Measurements from ENCODE around the gene TCFL5.

TCFL5 gene

DNA sequence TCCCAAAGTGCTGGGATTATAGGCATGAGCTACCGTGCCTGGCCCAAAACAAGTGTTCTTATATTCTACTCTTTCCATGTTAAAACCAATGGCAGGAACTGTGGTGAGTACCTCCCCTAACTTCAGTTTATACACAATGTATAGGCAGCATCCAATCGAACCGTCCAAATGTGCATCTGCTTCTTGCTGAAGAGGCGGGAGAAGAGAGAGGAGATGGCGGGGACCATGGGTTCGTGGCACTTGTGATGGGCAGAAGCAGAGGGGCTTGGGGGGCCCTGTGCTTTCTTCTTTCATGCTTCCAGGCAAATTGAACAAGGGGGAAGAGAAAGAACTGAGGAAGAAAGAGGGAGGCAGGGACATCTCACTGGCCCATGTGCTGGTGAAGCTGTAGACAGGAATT lies 11.2 kb upstream of the TCFL5 start:
- no peaks in the 10 kb centered on the region for H3K36me3 ChIP-seq (ENCODE audit: insufficient read depth, low read length)
- H3K4me2 ChIP-seq (ENCODE audit: low read length), result no peak overlapping the region
- no peak overlapping the region for H3K27ac ChIP-seq (ENCODE audit: low read depth, low read length, poor library complexity, severe bottlenecking)
- H3K4me1 ChIP-seq (ENCODE audit: insufficient read depth, low read length, severe bottlenecking), result no peaks in the 10 kb centered on the region
- H3K79me2 ChIP-seq (ENCODE audit: insufficient read depth, low read length), result no peaks in the 10 kb centered on the region
- no peak overlapping the region for H2AFZ ChIP-seq (ENCODE audit: low read length)
- no peaks in the 10 kb centered on the region for H3K9me3 ChIP-seq (ENCODE audit: low read length)
- peaks cover 10% of the 10 kb centered on the region; the same call in 1 of the 2 replicates for H3K27me3 ChIP-seq (ENCODE audit: insufficient read depth, low read length)
- no peak overlapping the region for H3K9ac ChIP-seq (ENCODE audit: low read length)
- no peaks in the 10 kb centered on the region for H4K20me1 ChIP-seq (ENCODE audit: insufficient read depth, low read length)
- H3K9me2 ChIP-seq (ENCODE audit: low read depth, low read length), result no peaks in the 10 kb centered on the region
- TF ChIP-seq, protein P1, sequence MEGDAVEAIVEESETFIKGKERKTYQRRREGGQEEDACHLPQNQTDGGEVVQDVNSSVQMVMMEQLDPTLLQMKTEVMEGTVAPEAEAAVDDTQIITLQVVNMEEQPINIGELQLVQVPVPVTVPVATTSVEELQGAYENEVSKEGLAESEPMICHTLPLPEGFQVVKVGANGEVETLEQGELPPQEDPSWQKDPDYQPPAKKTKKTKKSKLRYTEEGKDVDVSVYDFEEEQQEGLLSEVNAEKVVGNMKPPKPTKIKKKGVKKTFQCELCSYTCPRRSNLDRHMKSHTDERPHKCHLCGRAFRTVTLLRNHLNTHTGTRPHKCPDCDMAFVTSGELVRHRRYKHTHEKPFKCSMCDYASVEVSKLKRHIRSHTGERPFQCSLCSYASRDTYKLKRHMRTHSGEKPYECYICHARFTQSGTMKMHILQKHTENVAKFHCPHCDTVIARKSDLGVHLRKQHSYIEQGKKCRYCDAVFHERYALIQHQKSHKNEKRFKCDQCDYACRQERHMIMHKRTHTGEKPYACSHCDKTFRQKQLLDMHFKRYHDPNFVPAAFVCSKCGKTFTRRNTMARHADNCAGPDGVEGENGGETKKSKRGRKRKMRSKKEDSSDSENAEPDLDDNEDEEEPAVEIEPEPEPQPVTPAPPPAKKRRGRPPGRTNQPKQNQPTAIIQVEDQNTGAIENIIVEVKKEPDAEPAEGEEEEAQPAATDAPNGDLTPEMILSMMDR (IDR thresholded peaks at IDR 0.05; ENCODE audit: low read length), result no peak
- TF ChIP-seq EZH2 (IDR thresholded peaks at IDR 0.05; ENCODE audit: borderline replicate concordance, low read length), result no peak
- peaks cover 3% of the 10 kb centered on the region for H3F3A ChIP-seq (ENCODE audit: insufficient read depth, low read length)
- H3K4me3 ChIP-seq (ENCODE audit: low read depth, low read length, poor library complexity, severe bottlenecking), result no peak overlapping the region

DNA sequence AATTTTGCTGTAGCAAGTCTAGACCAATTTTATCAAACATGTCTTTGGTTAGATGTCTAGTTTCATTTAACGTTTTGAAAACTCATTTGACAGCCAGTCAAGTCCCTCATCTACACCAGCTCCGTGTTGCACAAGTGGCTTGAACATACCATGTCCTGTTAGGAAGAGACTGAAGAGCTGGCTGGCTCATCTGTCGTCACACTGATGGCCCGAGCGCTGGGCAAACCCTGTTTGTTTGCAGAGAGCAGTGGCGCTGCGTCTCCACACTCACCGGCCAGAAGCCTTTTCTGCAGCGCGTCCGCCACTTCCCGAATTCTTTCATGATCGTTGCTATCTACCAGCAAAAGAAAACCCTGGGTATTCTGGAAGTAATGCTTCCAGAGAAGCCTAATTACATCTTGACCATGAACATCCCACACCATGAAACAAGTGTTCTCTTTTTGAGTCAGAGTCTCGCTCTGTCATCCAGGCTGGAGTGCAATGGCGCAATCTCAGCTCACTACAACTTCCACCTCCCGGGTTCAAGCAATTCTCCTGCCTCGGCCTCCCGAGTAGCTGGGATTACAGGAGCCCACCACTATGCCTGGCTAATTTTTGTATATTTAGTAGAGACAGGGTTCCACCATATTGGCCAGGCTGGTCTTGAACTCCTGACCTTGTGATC lies 10.7 kb upstream of the TCFL5 start:
- H3K9me2 ChIP-seq (ENCODE audit: low read depth, low read length), result no peaks in the 10 kb centered on the region
- H3K27ac ChIP-seq (ENCODE audit: low read depth, low read length, poor library complexity, severe bottlenecking), result no peak overlapping the region
- no peak for TF ChIP-seq EZH2 (IDR thresholded peaks at IDR 0.05; ENCODE audit: borderline replicate concordance, low read length)
- TF ChIP-seq, protein P1 (IDR thresholded peaks at IDR 0.05; ENCODE audit: low read length), result no peak
- no peaks in the 10 kb centered on the region for H3K4me1 ChIP-seq (ENCODE audit: insufficient read depth, low read length, severe bottlenecking)
- no peaks in the 10 kb centered on the region for H3K79me2 ChIP-seq (ENCODE audit: insufficient read depth, low read length)
- H2AFZ ChIP-seq (ENCODE audit: low read length), result no peak overlapping the region
- no peaks in the 10 kb centered on the region for H3K36me3 ChIP-seq (ENCODE audit: insufficient read depth, low read length)
- H3K9ac ChIP-seq (ENCODE audit: low read length), result no peak overlapping the region
- H3K27me3 ChIP-seq (ENCODE audit: insufficient read depth, low read length), result peaks cover 10% of the 10 kb centered on the region; the same call in 1 of the 2 replicates
- no peaks in the 10 kb centered on the region for H4K20me1 ChIP-seq (ENCODE audit: insufficient read depth, low read length)
- H3K9me3 ChIP-seq (ENCODE audit: low read length), result no peaks in the 10 kb centered on the region
- H3F3A ChIP-seq (ENCODE audit: insufficient read depth, low read length), result no peaks in the 10 kb centered on the region
- no peak overlapping the region for H3K4me3 ChIP-seq (ENCODE audit: low read depth, low read length, poor library complexity, severe bottlenecking)
- no peak overlapping the region for H3K4me2 ChIP-seq (ENCODE audit: low read length)

DNA sequence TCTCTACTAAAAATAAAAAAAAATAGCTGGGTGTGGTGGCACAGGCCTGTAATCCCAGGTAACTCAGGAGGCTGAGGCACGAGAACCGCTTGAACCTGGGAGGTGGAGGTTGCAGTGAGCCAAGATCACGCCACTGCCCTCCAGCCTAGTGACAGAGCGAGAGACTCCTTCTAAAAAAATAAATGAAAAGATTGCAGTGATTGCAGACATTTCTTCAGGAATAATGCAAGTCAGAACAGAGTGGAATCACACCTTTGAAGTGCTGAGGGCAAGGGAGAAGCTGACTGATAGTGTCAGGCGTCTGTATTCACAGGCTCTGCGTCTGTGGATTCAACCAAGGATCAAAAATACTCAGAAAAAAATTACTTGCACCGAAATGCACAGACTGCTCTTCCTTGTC lies 2.6 kb upstream of the TCFL5 start:
- H3K79me2 ChIP-seq (ENCODE audit: insufficient read depth, low read length), result peaks cover 5% of the 10 kb centered on the region
- H3K9me2 ChIP-seq (ENCODE audit: low read depth, low read length), result no peaks in the 10 kb centered on the region
- H3K9ac ChIP-seq (ENCODE audit: low read length), result no peak overlapping the region
- TF ChIP-seq EZH2 (IDR thresholded peaks at IDR 0.05; ENCODE audit: borderline replicate concordance, low read length), result no peak
- TF ChIP-seq, protein P1 (IDR thresholded peaks at IDR 0.05; ENCODE audit: low read length), result no peak
- no peak overlapping the region for H3K4me2 ChIP-seq (ENCODE audit: low read length)
- H3F3A ChIP-seq (ENCODE audit: insufficient read depth, low read length), result no peaks in the 10 kb centered on the region
- H3K27me3 ChIP-seq (ENCODE audit: insufficient read depth, low read length), result no peaks in the 10 kb centered on the region; the same call in 1 of the 2 replicates
- no peak overlapping the region for H2AFZ ChIP-seq (ENCODE audit: low read length)
- H3K9me3 ChIP-seq (ENCODE audit: low read length), result no peaks in the 10 kb centered on the region
- peaks cover 17% of the 10 kb centered on the region for H3K4me1 ChIP-seq (ENCODE audit: insufficient read depth, low read length, severe bottlenecking)
- H3K4me3 ChIP-seq (ENCODE audit: low read depth, low read length, poor library complexity, severe bottlenecking), result no peak overlapping the region
- H4K20me1 ChIP-seq (ENCODE audit: insufficient read depth, low read length), result no peaks in the 10 kb centered on the region
- H3K27ac ChIP-seq (ENCODE audit: low read depth, low read length, poor library complexity, severe bottlenecking), result no peak overlapping the region
- H3K36me3 ChIP-seq (ENCODE audit: insufficient read depth, low read length), result peaks cover 5% of the 10 kb centered on the region

All from OCI-LY1 (cell line).